AG04450 (cell line): ENCODE measurements around the gene LSAMP. TPM values are rescaled to one million over a fixed set of nuclear protein-coding genes. Genes with fewer than 3 reads are reported as not detected.

Experiments
- CTCF ChIA-PET: fragments of 300-600, 350-600 bp; formaldehyde crosslinking; extraction: SDS; loops from one replicate; lab custom pipeline; 2022; ENCODE audit warnings: antibody characterized with exemption, inconsistent platforms; lab: Charles Lee
- POLR2A ChIA-PET: fragments of 350-600 bp; formaldehyde crosslinking; extraction: SDS; loops from one replicate; lab custom pipeline; 2021; ENCODE audit warnings: antibody characterized with exemption, inconsistent platforms; lab: Yijun Ruan, JAX
- DNase-seq: peaks from one replicate; pipeline ENCODE4 v3.0.0-alpha.2; 2011; ENCODE audit warnings: low read depth, low spot score
- H3K27ac ChIP-seq: one replicate; pipeline ENCODE4 v1.5.1; 2012; ENCODE audit warnings: low read depth, low read length, control low read depth
- H3K27me3 ChIP-seq: one replicate; pipeline ENCODE4 v1.6.0; 2012; ENCODE audit warnings: low read length; ENCODE audit not compliant: control insufficient read depth, insufficient read depth
- H3K4me3 ChIP-seq: 2 replicates; pipeline ENCODE4 v1.5.1; 2011; ENCODE audit warnings: mild to moderate bottlenecking, low read depth, low read length, control low read depth
- H3K9me3 ChIP-seq: 2 replicates; pipeline ENCODE4 v1.5.1; 2012; ENCODE audit warnings: low read length; ENCODE audit not compliant: control insufficient read depth, insufficient read depth
- CTCF ChIP-seq: IDR thresholded peaks from 2 replicates; pipeline ENCODE4 v1.5.1; 2011; ENCODE audit warnings: low read depth, low read length, control low read depth, inconsistent platforms
- polyA plus RNA-seq: library from polyadenylated mRNA; depleted of rRNA; stranded (reverse); fragments of >200 nt; gene quantifications from 2 replicates; pipeline ENCODE4 v1.2.3, GENCODE V29; 2011

Gene LSAMP
- polyA plus RNA-seq, 1 experiment, result 25.1 TPM

- Histone ChIP-seq H3K27me3 (no peaks in the 10 kb centered on the region), H3K9me3 (no peaks in the 10 kb centered on the region), H3K4me3 (no peak overlapping the region), H3K27ac (no peak overlapping the region)
- POLR2A ChIA-PET, result no interaction called here
- no peak for DNase-seq
- TF ChIP-seq CTCF, result no peak
- CTCF ChIA-PET, result no interaction called here
Observed at GRCh38 chr3:116093374-116093773, 351.9 kb downstream of the LSAMP start.

- ChIA-PET CTCF (no interaction called here), POLR2A (no interaction called here)
- Histone ChIP-seq H3K4me3 (no peak overlapping the region), H3K27me3 (no peaks in the 10 kb centered on the region), H3K9me3 (no peaks in the 10 kb centered on the region), H3K27ac (no peak overlapping the region)
- no peak for TF ChIP-seq CTCF
- DNase-seq, result no peak
Observed at GRCh38 chr3:116087426-116087825, 357.9 kb downstream of the LSAMP start.

GRCh38 chr3:116084999-116085791 is 360.1 kb downstream of the LSAMP start:
- POLR2A ChIA-PET, result no interaction called here
- no peak overlapping the region for H3K4me3 ChIP-seq
- no peaks in the 10 kb centered on the region for H3K9me3 ChIP-seq
- no peak overlapping the region for H3K27ac ChIP-seq
- CTCF ChIA-PET, result no interaction called here
- H3K27me3 ChIP-seq, result no peaks in the 10 kb centered on the region
- no peak for TF ChIP-seq CTCF
- no peak for DNase-seq

- H3K9me3 ChIP-seq, result no peaks in the 10 kb centered on the region
- CTCF ChIA-PET, result no interaction called here
- no peaks in the 10 kb centered on the region for H3K27me3 ChIP-seq
- POLR2A ChIA-PET, result no interaction called here
- no peak overlapping the region for H3K4me3 ChIP-seq
- H3K27ac ChIP-seq, result no peak overlapping the region
- no peak for DNase-seq
- no peak for TF ChIP-seq CTCF
Observed at GRCh38 chr3:116083683-116084082, 361.6 kb downstream of the LSAMP start.

GRCh38 chr3:116078561-116078960 is 366.7 kb downstream of the LSAMP start:
- CTCF ChIA-PET, result no interaction called here
- Histone ChIP-seq H3K27me3 (no peaks in the 10 kb centered on the region), H3K4me3 (no peak overlapping the region), H3K27ac (no peak overlapping the region), H3K9me3 (no peaks in the 10 kb centered on the region)
- POLR2A ChIA-PET, result no interaction called here
- TF ChIP-seq CTCF, result no peak
- no peak for DNase-seq
